ENCODE data around the gene DCP2. TPM values are rescaled to one million over a fixed set of nuclear protein-coding genes. Genes with fewer than 3 reads are reported as not detected.

Gene DCP2
- total RNA-seq: 10 to 100 TPM; 13.2 to 41.3 (median 22.8) TPM

DNA sequence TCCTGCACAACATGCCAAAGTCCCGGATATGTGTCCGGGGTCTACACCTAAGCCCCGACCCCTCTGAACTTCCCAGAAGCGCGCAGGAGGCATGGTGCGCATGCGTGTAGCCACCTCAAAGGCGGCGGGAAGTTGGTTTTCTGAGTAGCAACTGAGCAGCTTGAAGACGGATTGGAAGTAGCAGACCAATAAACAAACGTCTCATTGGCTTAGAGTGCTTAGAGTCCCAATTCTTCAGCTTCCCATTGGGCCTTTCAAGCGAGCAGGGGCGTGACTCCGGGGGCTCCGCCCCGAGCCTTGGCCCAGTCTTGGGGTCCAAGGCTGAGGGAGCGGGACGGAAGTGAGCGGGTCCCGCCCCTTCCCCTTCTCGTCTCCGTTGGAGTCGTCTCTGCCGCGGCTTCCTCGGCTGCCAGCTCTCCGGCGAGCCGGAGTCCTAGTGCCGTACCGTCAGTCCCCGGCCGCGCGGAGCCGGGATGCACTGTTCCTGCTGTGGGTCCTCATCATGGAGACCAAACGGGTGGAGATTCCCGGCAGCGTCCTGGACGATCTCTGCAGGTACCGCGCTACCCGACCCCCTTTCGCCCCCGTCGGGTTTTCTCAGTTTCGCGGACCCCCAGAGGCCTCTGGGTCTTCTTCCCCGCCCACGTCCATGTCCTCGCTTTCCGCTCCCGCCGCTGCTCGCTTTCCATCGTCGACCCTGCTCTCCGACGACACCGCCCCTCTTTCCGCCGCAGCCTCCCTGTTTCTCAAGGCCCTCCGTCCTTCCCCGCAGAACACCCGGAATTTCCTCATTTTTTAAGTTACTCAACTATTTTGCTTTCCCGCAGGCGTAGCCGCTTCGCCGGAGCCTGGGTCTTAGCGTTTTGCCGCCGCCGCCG, at the start of gene DCP2:
DCP2 (plus strand) TSS at position 367 of the 878 bp plus-strand sequence; CDS start at position 503, 136 bp downstream.
- peak within 1 kb of the TSS; percentile 85 to 95 (median 93) for H3K4me3 ChIP-seq
- H3K27me3 ChIP-seq: no peaks in the 10 kb centered on the region
- peak; percentile 92 to 98 (median 94) for DNase-seq
- peaks cover 0 to 19% (median 2%) of the 10 kb centered on the region in 4 donors for H3K4me1 ChIP-seq
- TF ChIP-seq CTCF (IDR thresholded peaks at IDR 0.05) (no peak), POLR2A (IDR thresholded peaks at IDR 0.05) (peak; percentile 53 to 69)
- no peaks in the 10 kb centered on the region for H3K9me3 ChIP-seq
- no peaks in the 10 kb centered on the region for H3K36me3 ChIP-seq
- H3K27ac ChIP-seq: peak within 1 kb of the TSS; percentile 89 to 94 (median 90)

DNA sequence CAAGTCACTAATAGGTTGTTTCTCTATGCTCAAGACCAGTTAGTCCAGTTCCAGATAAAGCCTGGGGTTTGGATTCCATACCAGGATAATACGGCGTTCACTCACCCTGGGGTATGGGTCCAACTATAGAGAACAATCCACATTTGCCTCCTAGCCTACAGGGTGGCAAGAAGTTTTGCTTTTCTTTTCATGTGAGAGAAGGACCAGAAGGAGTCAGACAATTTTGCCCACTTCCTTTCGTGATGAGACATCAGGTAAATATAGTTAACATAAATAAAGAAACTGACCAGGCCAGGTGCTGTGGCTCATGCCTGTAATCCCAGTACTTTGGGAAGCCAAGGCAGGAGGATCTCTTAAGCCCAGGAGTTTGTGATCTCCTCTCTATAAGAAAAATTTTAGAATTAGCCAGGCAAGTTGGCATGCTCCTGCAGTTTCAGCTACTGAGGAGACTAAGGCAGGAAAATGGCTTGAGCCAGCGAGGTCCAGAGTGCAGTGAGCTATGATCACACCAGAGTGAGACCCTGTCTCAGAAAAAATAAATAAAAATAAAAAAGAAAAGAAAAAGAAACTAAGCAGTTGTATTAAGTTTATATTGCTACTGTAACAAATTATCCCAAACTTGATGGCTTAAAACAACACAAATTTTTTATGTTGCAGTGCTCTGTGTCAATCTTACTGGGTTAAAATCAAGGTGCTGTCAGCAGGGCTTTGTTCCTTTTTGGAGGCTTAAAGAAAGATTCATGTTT, 47.1 kb upstream of the DCP2 start:
- H3K4me1 ChIP-seq: peaks cover 0 to 5% (median 3%) of the 10 kb centered on the region in 4 donors
- H3K4me3 ChIP-seq: no peak overlapping the region
- H3K27me3 ChIP-seq: no peaks in the 10 kb centered on the region
- no peaks in the 10 kb centered on the region for H3K9me3 ChIP-seq
- H3K36me3 ChIP-seq: no peaks in the 10 kb centered on the region
- peak overlapping the region in 2 of 4 donors; percentile 47 to 72 for H3K27ac ChIP-seq
- TF ChIP-seq POLR2A (IDR thresholded peaks at IDR 0.05): no peak
- DNase-seq: no peak

DNA sequence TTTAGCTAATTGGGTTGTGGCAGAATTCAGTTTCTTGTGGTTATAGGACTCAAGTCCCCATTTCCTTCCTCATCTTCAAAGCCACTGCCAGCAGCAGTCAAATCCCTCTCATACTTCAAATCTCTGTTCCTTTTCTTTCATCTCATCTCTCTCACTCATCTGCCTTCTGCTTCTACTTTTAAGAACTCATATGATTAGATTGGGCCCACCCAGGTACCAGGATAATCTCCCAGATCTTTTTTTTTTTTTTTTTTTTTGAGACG, 46.6 kb upstream of the DCP2 start:
- H3K36me3 ChIP-seq: no peaks in the 10 kb centered on the region
- H3K27me3 ChIP-seq: no peaks in the 10 kb centered on the region
- H3K4me3 ChIP-seq: no peak overlapping the region
- H3K4me1 ChIP-seq: peaks cover 0 to 5% (median 3%) of the 10 kb centered on the region in 4 donors
- DNase-seq: peak in 1 of 3 donors; percentile 49
- H3K27ac ChIP-seq: peak overlapping the region in 2 of 4 donors; percentile 47 to 72
- TF ChIP-seq CTCF (IDR thresholded peaks at IDR 0.05) (no peak), POLR2A (IDR thresholded peaks at IDR 0.05) (no peak)
- H3K9me3 ChIP-seq: no peaks in the 10 kb centered on the region

GRCh38 chr5:112931473-112931872, 45.1 kb upstream of the DCP2 start:
- Histone ChIP-seq H3K9me3 (no peaks in the 10 kb centered on the region), H3K27me3 (no peaks in the 10 kb centered on the region), H3K4me3 (no peak overlapping the region), H3K36me3 (no peaks in the 10 kb centered on the region), H3K27ac (no peak overlapping the region), H3K4me1 (peaks cover 0 to 5% (median 3%) of the 10 kb centered on the region in 4 donors)
- DNase-seq: no peak
- TF ChIP-seq CTCF (IDR thresholded peaks at IDR 0.05): no peak
- TF ChIP-seq POLR2A (IDR thresholded peaks at IDR 0.05): no peak

DNA sequence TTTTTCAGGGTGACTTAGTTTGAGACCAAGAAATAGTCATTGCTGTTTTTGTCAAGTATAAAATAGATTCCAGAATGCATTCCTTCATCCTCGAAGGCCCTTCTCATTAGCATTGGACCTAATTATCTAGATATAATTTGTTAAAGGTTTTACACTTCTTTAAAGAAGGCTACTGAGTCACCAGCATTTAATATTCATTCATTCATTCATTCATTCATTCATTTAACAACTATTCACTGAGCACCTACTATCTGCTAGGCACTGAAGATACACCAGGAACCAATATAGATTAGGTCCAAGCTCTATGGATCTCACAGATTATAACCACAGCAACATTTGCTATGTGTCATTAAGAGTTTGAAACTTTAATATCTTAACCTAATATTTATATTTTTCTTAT, 43.5 kb upstream of the DCP2 start:
- TF ChIP-seq POLR2A (IDR thresholded peaks at IDR 0.05): no peak
- TF ChIP-seq CTCF (IDR thresholded peaks at IDR 0.05): no peak
- no peak overlapping the region for H3K27ac ChIP-seq
- H3K4me3 ChIP-seq: no peak overlapping the region
- peaks cover 0 to 5% (median 3%) of the 10 kb centered on the region in 4 donors for H3K4me1 ChIP-seq
- no peaks in the 10 kb centered on the region for H3K27me3 ChIP-seq
- no peak for DNase-seq
- no peaks in the 10 kb centered on the region for H3K9me3 ChIP-seq
- no peaks in the 10 kb centered on the region for H3K36me3 ChIP-seq

All from Peyer's patch (tissue), 4 donors.